Fibroblast of pulmonary artery (primary cell): ENCODE data around the gene ANK2.

ENCODE experiments used
- DNase-seq: peaks from one replicate; pipeline ENCODE4 v3.0.0-alpha.2; 2010; ENCODE audit warnings: low read depth
- H3K4me3 ChIP-seq: replicated peaks from 2 replicates; pipeline ENCODE4 v1.5.1; 2011; ENCODE audit warnings: low read depth, mild to moderate bottlenecking, control low read depth, low read length, moderate library complexity
- CTCF ChIP-seq: IDR thresholded peaks from 2 replicates; pipeline ENCODE4 v1.5.1; 2011; ENCODE audit warnings: mild to moderate bottlenecking, control low read depth, low read length, inconsistent platforms; ENCODE audit errors: missing control alignments

Gene ANK2

GRCh38 chr4:113406723-113407016, 357.2 kb downstream of the ANK2 start:
- DNase-seq = no peak
- no peak for TF ChIP-seq CTCF

GRCh38 chr4:113407409-113407808, 358.0 kb downstream of the ANK2 start:
- TF ChIP-seq CTCF = no peak
- no peak overlapping the region for H3K4me3 ChIP-seq
- DNase-seq = no peak

More at GRCh38 chr4:113406723-113407016, 357.2 kb downstream of the ANK2 start:
- H3K4me3 ChIP-seq = no peak overlapping the region

- no peak overlapping the region for H3K4me3 ChIP-seq
- TF ChIP-seq CTCF = no peak
- DNase-seq = no peak
Observed at GRCh38 chr4:113409181-113409580, 359.7 kb downstream of the ANK2 start.

GRCh38 chr4:113410686-113411085, 361.2 kb downstream of the ANK2 start:
- H3K4me3 ChIP-seq = no peak overlapping the region
- no peak for DNase-seq
- TF ChIP-seq CTCF = no peak

GRCh38 chr4:113411496-113411938, 362.1 kb downstream of the ANK2 start:
- no peak overlapping the region for H3K4me3 ChIP-seq
- no peak for TF ChIP-seq CTCF
- peak; percentile 93 for DNase-seq

GRCh38 chr4:113419631-113420030, 370.2 kb downstream of the ANK2 start:
- TF ChIP-seq CTCF = no peak
- no peak for DNase-seq
- H3K4me3 ChIP-seq = no peak overlapping the region

GRCh38 chr4:113420938-113421337, 371.5 kb downstream of the ANK2 start:
- no peak overlapping the region for H3K4me3 ChIP-seq
- DNase-seq = no peak
- TF ChIP-seq CTCF = no peak
